Muscle of back (tissue), 11 donors: ENCODE measurements around the gene INSIG1. TPM values are rescaled to one million over a fixed set of nuclear protein-coding genes. Genes with fewer than 3 reads are reported as not detected.

Experiments used
- DNase-seq, 3 donors: peaks; one replicate each; pipeline versions ENCODE4 v3.0.0 to v3.0.0-alpha.2; 2013
- polyA plus RNA-seq, 10 donors: library from polyadenylated mRNA; unstranded; fragments of 120-200 nt; gene quantifications; one replicate each; pipeline ENCODE4 v1.2.1, GENCODE V29; 2013; ENCODE audit not compliant: insufficient read length in 10 of 10

INSIG1 gene
- polyA plus RNA-seq, 10 donors: 17.0 to 33.0 (median 24.6) TPM

DNA sequence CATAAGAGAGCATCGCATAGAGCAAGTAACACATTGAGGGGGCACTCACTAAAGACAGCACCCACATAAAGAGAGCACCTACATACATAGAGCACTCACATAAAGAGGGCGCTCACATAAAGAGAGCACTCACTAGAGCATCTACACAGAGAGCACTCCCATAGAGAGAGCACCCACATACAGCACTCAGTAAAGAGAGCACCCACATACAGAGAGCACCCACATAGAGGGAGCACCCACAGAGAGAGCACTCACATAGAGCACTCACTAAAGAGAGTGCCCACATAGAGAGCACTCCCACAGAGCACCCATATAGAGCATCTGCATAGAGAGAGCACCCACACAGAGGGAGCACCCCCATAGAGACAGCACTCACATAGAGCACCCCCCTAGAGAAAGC is 47.8 kb downstream of the INSIG1 start:
- DNase-seq: no peak

DNA sequence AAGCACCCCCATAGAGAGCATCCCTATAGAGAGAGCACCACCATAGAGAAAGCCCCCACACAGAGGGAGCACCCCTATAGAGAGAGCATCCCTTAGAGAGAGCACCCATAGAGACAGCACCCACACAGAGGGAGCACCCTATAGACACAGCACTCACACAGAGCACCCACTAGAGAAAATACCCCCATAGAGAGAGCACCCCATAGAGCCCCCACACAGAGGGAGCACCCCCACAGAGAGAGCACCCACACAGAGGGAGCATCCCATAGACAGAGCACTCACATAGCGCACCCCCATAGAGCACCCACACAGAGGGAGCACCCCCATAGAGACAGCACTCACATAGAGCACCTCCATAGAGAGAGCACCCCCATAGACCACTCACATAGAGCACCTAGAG is 48.6 kb downstream of the INSIG1 start:
- no peak for DNase-seq

DNA sequence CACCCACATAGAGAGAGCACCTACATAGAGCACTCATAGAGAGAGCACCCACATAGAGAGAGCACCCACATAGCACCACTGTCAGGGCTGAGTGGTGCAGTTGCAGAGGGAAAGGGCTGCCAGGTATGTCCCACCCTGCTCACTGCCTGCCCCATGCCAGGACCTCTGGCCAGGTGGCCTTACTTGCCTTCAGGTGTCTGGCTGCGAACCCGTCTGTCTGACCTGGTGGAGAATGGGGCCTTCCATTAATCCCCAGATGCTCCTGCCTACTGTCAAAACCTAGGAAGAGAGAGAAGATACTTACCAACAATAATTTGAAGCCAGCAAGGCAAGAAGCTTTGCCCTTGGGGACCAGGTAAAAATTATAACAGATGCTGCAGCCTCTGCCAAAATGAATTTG is 51.1 kb downstream of the INSIG1 start:
- no peak for DNase-seq

DNA sequence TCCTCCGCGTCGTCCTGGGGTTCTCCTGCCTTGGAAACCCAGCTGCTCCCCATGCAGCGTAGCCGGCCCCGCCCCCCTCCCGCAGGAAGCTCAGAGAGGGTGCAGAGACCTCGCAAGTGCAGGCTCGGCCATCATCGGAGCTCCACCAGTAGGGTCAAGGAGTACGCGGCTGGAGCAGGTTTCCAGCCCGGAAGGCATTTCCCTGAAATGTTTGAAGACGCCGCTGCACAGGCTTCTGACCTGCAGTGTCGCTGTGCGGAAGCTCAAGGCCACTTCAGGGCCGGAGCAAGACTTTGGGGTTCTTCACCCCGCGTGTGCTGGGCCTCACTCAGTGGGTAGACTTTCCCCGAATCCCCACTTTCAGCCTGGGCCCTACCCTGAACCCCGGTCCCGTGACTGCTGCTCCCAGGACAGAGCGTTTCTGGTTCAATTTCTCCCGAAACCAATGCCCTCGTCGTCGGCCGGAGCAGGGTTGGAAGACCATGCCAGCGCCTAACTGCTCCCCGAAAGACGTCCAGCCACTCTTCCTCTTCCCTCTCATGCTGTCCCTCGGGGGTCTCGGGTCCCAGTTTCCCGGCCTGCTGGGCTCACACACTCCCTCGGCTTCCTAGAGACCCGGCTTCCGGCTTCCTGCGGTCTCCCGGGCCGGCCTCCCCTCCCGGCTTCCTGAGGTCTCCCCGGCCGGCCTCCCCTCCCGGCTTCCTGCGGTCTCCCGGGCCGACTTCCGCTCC is 52.1 kb downstream of the INSIG1 start:
- no peak for DNase-seq

DNA sequence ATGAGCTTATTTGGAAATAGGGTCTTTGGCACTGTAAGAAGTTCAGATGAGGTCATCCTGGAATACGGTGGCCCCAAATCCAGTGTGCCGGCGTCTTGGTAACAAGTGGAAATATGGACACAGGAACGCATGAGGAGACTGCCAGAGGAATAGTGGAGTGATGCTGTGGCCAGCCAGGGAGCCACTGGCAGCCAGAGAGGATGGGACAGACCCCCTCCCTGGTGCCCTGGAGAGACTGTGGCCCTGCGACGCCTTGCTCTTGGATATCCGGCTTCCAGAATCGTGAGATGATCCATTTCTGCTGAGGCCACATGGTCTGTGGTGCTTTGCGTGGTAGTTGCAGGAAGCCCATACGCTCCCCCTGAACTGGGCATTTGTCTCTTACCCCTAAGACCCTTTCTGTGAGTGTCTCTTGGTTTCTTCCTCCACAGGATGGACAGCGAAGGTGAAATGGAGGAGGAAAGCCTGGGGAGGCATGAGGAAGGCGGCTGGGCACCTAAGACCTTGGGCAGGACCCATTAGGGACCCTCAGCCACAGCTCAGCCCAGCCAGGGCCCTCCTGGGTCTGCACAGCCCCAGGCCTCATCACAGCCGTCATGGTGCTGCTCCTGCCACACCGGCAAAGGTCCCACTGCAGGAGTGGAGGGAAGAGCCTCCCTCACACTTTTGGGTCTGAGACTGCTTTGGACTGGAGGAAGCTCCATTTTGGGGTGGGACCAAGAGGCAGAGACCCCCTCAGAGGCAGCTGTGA is 53.6 kb downstream of the INSIG1 start:
- DNase-seq: no peak

DNA sequence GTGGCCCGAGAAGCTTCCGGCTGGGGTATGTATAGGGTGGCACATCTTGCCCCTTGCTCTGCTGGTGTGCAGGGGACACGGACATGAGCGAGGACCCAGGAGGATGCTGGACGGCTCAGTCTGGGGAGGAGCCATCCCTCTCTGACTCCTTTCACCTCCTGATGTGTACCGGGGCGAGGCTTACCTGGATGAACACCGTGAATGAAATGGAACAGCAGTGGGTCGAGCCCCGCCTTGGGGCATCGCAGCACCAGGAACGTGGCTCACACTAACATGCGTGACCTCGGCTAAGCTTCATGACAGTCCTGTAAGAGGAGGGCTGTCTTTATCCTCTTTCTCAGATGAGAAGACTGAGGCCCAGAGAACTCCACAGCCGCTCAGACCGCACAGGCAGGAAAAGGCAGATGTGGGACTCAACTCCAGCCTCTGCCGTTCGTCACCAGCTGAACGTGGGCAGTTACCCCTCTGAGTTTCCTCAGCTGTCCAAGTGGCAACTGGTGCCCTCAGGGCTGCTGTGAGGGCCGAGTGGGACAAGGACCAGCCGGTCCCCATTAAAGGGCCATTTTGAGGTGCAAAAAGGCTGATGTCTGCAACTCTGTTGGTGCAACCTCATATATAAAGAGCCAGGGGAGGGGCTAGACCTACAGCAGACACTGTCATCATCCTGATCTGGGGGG is 54.5 kb downstream of the INSIG1 start:
- no peak for DNase-seq

DNA sequence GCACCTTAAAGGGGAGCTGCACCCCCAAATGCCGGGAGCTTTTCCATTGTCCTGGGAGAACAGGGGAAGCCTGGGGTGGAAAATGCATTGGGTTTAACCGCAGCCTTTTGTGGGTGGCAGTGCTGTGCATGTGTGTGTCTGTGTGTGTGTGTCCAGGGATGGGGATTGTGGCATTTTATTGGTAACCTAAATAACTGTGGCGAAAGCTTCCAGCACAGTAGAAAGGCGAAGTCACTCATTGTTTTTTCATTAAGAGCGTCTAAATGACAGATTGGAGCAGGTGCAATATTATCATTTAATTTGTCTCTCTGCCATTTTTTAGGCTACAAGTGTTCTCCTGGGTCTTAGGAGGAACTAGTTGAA is 55.1 kb downstream of the INSIG1 start:
- no peak for DNase-seq

DNA sequence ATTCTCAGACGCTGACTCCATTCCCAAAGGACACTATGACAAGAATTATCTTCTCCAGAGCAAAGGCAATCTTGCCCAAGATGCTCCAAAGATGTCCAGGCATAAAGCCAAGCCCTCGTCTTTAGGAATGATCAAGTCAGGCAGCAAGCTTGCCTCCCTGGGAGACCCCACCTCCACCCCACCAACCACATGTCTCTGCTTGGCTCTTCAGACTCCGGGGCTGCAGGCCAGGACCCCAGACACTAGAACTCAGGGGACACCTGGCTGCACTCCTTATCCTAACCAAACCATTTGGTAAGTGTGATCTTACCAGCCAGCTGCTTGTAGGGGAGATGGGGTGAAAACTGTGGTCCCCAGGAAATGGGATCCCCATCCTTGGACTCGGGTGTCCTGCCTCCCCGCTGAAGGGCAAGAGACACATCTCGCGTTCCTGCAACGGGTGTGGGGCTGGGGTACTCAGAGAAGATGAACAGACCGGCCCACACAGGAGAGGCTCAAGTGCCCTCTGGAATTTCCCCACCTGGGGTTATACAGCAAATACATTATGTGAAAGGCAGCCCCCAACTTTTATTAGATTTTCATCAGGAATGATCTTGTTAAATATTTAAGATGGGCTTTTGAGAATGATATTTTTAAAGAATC is 55.7 kb downstream of the INSIG1 start:
- DNase-seq: no peak

DNA sequence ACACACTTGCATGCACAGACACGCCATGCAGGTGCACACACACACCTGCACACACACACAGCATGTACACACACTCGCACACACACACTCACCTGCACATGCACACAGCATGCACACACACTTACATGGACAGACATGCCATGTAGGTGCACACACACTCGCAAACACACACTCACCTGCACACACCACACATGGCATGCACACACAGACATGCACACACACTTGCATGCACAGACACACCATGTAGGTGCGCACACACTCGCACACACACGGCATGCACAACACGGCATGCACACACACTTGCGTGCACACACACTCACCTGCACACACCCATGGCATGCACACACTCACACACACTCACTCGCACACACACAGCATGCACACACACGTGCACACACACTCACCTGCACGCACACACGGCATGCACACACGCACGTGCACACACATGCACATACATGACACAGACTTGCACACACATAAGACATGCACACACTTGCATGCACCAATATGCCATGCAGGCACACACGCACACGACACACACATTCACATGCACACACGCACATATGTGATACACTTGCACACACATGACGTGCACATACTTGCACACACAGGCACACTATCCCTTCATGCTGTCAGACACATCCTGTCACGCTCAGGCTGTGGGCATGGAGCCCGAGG is 56.8 kb downstream of the INSIG1 start:
- no peak for DNase-seq

DNA sequence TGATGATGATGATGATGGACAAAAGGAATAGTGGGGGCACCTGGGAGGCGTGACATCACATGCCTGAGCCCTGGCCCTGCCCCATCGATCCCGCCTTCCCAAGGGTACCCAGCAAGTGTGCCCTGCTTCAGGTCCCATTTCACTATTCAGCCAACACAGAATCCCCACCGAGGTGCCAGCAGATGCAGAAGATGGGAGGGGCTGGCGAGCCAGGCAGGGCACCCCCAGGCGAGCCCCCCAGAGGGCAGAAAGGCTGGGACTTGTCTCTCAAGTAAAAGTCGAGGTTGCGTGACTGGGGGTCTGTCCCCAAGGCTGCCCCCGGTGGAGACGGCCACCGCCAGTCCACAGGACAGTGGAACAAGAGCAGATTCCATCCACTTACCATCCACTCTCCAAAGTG is 57.5 kb downstream of the INSIG1 start:
- DNase-seq: no peak

DNA sequence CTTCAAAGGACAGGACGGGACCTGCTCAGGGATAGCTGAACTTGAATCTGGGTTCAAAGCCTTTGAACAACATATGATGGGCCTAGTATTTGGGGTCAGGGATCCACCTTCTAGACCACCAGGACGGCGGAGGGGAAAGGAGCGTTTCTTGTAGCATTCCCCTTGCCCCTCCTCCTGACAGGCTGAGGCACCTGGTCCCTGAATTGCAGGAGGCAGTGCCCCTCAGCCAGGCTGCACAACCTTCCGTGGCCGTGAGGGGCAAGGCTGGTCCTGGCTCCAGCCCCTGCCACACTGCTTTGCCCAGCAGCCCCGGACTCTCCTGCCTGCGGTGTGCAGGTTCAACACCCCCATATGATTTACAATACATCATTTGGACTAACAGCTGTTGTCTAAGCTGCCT is 58.1 kb downstream of the INSIG1 start:
- no peak for DNase-seq

DNA sequence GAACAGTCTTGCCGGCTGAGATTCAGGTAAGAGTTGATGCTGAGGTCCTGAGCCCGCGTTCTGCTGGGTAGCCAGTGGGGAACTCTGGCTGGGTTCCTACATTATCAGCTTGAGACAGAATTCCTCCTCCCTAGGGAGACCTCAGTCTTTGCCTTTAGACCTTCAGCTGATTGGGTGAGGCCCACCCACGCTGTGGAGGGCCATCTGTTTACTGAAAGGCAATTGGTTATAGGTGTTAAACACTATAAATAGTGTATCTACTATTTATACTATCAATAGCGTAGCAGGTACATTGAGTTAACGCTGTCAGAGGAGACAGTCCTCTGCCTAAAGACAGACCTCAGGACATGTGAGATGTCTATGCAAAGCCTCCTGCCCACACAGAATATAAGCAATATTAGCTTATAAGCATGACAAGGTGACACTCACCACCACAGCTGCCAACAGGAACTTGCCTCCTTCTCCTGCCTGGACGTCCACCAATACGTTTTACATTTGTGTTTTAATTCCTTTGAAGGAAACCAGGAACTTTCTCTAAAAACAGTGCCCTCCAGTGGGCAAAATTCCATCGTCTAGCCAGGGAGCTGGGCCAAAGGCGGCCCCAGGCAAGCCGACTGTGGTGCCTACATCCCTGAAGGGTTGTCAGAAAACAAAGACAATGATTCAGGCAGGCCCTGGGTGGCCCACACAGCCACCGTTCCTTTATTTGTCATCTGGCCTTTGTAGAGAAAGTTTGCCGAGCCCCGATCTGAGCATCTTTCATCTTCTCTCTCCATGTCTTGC is 58.8 kb downstream of the INSIG1 start:
- no peak for DNase-seq

DNA sequence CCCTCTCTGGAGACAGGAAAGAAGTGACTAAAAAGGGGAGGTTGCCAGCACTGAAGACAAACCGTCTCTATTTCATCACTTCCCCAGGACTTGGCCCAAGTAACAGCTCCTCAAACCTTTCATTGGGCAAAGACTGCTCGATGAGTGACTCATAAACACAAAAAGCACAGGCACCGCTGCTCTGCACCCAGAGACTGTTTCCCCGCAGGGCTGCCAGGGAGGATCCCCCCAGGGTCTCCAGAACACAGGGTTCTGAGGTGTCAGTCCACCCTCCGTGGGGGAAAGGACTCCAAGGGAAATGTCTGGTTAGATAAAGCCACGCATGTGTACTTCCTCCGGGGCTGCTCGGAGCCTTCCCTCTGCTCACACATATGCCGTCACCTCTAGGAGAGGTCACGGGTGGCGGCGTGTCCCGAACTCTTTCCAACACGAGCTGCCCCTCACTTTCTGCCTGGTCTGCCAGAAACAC is 59.9 kb downstream of the INSIG1 start:
- no peak for DNase-seq

DNA sequence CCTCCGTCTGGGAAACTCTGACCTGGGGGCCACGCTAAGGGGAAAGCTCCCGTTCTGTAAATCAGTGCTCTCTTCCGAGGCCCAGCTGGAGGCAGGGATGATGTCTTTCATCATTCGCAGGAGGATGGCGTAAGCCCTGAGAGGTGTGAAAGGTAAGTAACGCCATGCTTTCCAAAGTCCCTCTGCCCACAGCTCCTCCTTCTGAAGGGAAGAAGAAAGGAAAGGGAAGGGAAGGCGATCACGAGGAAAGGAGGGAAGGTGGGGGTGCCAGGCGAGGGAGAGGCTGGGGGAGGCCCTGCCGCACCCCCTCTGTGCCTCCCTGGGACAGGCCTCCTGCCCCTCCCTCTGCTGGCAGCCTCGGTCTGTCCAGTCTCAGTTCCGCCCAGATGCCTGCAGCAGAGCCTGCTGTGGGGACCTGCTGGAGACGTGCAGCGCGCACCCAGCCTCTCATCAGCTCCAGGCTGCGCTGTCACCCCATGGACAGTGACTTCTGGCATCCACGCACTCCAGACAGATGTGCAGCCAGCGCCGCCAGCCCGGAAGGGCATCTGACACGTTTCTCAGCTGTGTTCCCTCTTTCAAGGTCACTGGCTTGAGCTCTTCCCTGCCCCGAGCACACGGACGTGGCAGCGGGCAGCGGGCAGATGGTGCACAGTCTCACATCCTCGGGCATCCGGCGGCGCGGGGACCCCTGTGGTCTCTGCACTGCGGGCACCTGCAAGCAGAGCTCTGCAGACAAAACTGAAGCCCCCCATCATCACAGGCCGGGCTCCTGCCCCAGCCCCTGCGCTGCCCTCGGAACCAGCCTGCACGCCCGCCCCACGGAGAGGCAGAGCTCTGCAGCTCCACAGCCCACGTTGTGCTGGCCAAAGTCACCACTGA is 60.6 kb downstream of the INSIG1 start:
- no peak for DNase-seq

DNA sequence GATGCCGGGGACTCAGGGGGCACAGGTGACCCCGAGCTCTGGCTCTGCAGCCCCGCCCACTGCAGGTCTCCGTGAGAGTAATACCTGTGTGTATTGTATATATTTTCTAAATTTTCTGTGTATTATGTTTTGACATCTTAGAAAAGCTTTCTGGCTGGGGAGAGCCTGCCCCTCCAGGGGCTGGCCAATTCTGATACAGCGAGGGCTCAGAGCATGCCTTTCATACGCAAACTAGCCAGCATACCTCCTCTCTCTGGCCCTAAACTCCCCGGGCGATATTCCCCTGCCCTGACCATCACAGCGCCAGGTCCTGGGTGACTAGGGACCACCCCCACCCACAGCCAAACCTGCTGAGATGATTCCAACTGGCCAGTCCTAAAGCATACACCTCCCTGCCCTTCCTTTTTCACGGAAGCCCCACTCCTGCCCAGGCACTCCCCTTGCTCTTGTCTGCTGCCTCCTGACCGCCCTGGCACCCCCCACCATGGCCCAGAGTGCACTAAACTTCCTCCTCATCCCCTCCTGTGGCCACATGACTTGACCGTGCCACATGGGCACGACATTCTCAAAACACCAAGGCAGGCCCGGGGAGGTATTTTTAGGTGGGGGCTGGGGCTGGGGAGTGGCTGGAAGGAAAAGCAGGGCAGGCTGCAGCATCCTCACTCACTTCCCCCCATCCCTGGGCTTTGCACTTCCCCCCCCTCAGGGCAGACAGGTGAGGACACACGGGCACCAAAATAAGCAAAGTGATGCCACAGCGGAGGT is 61.5 kb downstream of the INSIG1 start:
- no peak for DNase-seq
